HTR-8/SVneo (cell line): Measurements from ENCODE around the gene ME3.
"Not testable (repeated sequence)": the region's sequence is repeated elsewhere in the genome, so short reads cannot be mapped to it uniquely, and the experiment has no call there.

Experiments
- DNase-seq: peaks from one replicate; pipeline ENCODE4 v3.0.0; 2011; ENCODE audit warnings: low spot score, mixed read lengths; ENCODE audit not compliant: insufficient read length
- FAIRE-seq: peaks from 2 replicates; lab custom pipeline; 2011; peaks lifted over from hg19 to GRCh38; lab: Jason Lieb, UNC

Gene ME3

DNA sequence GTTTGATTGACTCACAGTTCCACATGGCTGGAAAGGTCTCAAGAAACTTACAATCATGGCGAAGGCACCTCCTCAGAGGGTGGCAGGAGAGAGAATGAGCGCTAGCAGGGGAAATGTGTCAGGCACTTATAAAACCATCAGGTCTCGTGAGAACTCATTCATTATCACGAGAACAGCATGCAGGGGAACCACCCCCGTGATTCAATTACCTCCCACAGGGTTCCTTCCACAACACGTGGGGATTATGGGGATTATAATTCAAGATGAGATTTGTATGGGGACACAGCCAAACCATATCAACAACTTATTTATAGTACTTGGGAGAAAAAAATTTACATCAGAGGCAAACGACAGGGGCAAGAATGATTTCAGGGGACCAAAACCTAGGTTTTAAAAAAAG is 3.0 kb downstream of the ME3 start:
- FAIRE-seq (no peak), DNase-seq (no peak)

DNA sequence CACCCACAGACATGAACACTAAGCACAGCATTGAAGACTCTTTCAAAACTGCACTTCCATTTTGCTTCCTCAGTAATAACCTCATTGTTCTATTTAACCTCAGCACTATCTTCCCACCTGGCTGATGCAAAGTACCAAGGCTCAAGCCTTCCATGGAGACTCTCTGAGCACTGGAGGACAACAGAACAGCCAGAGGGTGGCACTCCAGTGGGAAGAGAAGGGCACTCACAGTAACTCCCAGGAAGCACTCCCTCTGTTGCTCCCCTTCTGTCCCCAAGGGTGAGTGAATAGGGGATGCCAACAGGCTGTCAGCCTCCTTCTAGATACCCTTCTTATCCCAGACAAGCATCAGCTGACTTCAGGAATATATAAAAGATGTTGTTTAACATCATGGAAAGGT is 3.5 kb downstream of the ME3 start:
- FAIRE-seq (no peak), DNase-seq (no peak)

DNA sequence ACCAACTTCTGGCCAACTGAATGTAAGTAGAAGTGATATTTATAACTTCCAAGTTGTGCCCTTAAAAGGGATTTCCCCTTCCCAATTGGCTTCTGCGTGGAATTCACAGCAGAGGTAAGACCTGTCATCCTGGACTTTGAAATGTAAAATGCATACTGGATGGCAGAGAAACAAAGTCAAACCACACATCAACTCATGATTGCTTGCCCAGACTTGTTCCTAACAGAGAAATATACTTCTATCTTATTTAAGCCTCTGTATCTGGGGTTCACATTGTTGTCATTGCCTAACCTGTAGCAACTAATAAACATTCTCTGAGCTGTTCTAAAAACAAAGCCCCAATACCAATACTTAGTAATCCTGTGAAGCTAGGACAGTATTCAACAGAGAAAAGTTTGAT is 6.2 kb downstream of the ME3 start:
- peak; percentile 9 for FAIRE-seq
- no peak for DNase-seq

GRCh38 chr11:86664930-86665329 is 7.5 kb downstream of the ME3 start:
- FAIRE-seq (peak; percentile 72), DNase-seq (no peak)

- FAIRE-seq (no peak), DNase-seq (no peak)
These were observed 8.7 kb downstream of the ME3 start for GRCh38 chr11:86663761-86664160.

DNA sequence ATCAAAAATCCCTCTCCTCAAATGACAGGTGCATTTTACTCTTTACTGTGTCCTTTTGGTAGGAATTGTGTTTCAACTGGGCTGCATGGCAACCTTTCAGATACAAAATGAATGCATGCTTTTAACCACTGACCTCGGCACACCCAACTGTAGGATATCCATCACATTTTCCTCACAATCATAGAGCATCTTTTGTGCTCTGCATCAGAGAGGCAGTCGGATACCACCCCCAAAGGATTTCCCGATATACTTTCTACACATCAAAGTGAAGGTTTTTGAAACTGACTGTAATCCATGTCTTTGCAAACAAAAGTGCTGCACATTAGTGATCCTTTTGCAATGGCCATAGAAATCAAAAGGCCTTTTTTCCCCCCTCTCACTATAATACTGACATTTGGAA is 9.1 kb downstream of the ME3 start:
- no peak for FAIRE-seq

DNA sequence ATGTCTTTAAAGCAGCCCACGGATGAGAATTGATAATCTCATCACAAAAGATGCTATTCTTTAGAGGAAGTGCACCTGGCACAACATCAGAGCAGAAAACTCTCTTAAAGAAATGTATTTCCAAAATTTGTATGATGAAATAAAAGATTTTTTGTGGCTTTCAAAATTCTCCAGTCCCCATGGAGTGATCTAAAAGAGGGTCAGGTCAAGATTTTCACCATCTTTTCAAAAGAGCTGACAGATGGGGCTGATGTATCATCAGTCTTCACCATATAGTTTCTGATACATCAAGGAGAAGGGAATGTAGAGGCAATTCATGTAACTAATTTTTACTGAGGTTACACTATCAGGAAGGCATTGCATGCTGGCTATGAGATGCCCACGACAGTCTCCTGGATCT is 11.7 kb downstream of the ME3 start:
- FAIRE-seq, result no peak

More for the DNA sequence above, 9.1 kb downstream of the ME3 start:
- no peak for DNase-seq

GRCh38 chr11:86660088-86660487 is 12.3 kb downstream of the ME3 start:
- FAIRE-seq (peak; percentile 74), DNase-seq (no peak)

More for the DNA sequence above, 11.7 kb downstream of the ME3 start:
- no peak for DNase-seq

- DNase-seq, result no peak
- FAIRE-seq, result peak; percentile 9
These were observed 13.9 kb downstream of the ME3 start for GRCh38 chr11:86658534-86658933.

- not testable (repeated sequence) for FAIRE-seq, DNase-seq
These were observed 27.2 kb downstream of the ME3 start for GRCh38 chr11:86645212-86645611.

DNA sequence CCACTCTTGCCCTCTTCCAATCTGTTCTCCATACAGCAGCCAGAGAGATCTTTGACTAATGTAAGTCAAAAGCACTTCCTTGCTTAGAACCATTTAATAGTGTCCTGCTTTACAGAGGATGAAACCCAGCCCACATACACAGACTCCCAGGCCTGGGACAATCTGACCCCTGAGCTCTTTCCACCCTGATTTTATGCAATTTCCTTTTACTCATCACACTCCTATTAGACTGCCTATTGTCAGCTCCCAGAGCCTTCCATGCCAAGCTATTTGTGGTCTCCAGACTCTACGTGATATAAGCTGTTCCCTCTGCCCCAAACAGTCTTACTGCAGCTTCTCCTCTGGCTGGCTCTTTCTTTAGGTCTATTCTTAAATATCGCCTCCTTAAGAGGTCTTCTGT is 28.1 kb downstream of the ME3 start:
- no peak for DNase-seq

DNA sequence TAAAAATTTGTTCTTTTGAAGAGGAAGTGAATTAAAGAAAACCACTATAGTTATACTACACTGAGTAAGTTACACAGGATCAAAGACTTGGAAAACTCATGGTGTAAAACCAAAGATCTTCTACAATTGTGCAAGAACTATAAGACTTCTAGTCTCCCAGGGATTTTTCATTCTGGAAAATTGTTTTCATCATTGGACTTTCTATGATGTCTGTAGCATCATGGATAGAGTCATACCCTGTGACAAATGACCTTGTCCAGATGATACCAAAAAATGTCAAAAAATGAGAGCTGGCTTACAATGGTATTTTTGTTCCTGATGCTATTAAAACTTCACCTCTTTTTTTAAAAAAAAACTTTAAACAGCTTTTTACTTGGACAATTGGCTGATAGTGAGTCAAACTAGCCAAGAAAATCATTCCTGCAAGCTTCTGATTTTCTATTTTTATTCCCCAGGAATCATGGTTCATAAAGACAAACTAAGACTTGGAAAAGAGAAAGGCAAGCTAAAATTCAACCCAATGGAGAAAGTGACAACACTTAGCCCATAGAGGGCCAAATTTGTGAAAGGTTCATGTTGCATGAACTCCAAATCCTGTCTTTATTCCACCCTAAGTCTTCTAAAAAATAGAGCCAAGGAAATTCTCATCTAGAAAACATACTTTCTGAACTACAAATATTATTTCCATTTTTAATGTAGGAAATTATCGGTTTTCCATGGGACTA is 30.7 kb downstream of the ME3 start:
- no peak for FAIRE-seq
- DNase-seq, result no peak

More for the DNA sequence above, 28.1 kb downstream of the ME3 start:
- no peak for FAIRE-seq

DNA sequence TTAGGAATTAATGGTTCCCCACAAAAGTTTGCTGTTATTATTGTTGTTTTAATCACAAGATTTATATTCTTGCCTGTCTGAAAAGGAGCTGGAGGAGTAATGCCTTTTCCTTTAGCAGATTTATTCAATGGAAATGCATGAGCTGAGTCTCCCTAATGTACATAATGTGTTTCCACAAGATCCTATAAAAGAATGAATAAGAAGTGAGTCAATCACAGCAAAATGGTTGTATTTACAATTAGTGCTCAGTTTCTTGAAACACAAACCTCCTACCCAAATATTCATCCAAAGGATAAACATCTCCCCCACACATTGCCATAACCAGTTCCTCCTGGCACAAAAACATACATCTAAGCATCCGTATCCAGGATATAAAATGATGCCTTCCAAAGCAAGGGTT is 33.3 kb downstream of the ME3 start:
- no peak for DNase-seq
- peak; percentile 40 for FAIRE-seq

GRCh38 chr11:86638673-86639072 is 33.7 kb downstream of the ME3 start:
- FAIRE-seq (peak; percentile 69), DNase-seq (no peak)

DNA sequence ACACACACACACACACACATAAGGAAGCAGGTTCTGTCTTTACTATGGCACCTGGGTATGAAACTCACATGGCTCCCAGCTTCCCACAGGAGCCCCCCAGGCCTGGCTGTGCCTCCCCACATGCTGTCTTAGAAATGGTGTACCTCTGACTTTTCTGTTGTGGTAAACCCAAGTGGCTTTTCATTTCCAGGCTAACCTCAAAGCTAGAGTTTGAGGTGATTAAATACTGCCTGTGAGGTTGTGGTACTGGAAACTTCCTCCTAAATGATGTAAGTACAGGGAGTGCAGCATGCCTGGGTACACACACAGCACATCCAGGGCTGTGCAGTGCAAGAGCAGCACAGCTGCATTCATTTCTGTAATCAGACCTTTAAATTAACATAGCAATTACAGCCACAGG is 34.4 kb downstream of the ME3 start:
- FAIRE-seq (peak; percentile 75), DNase-seq (no peak)

GRCh38 chr11:86636275-86636674 is 36.1 kb downstream of the ME3 start:
- DNase-seq (no peak), FAIRE-seq (peak; percentile 79)

DNA sequence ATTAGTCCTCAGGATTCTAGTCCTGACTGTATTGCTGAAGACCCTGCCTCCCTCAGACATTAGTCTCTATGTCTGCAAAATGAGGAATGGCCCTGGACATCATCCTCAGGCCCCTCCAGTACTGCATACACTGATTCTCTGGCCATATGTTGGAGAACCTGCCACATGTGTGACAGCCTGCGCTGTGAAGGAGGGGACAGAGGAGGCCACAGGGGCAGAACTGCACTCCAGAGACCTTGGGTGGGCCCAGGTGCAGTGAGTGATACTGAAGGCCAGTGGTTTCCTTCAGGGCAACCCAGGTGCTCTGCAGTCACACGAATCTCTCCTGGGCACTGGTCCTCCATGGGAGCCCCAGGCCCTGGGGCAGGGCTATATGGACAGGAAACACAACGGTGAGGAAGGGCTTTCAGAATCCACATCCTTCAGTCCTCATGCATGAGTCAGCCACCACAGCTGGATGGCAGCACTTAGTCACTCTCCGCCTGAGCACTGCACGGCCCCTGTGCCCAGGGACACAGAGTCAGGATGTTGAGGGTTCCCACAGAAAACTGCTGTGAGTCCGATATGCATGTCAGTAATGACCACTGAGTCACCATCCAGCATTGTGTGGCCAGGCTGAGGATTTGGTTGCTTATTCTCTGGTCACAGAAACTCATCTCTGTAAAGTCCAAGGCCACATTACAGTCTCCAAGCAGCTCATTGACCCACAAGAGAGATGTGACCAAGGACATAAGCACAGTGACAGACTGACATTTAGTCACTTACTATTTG is 39.7 kb downstream of the ME3 start:
- FAIRE-seq, result peak; percentile 99
- DNase-seq, result peak; percentile 93

DNA sequence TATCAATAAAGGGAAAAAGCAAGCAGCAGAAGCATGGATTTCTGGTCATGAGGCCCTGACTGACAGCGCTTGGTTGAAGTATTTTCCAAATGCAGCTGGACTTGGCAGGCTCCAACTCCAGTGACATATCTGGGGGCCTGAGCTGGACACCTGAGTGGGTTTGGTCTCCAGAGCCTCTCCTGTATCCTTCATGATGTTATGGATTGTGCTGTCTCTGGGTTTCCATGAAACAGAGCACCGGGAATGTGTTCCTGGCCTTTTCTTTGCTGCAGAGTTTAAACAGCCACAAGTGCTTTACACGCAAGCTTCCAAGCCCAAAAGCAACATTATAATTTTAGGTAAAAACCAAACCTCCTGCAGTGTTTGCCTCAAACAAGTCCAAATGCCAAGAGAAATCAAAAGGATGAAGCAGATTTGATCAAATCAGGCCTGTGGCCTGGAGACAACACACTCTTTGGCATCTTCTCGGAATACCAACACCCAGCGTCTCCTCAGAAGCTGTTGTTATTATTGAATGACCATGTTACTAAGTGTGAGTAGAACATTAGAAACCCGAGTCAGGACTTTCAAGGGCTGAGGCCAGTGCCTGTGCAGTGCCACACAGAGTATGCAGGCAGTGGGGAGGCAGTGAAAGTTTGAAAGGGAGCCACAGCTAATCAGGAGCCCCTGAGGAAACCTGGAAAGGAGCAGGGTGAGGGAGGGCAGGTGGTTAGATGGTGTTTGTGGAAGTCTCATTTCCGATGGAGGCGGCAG is 42.0 kb downstream of the ME3 start:
- no peak for FAIRE-seq
- DNase-seq, result no peak

DNA sequence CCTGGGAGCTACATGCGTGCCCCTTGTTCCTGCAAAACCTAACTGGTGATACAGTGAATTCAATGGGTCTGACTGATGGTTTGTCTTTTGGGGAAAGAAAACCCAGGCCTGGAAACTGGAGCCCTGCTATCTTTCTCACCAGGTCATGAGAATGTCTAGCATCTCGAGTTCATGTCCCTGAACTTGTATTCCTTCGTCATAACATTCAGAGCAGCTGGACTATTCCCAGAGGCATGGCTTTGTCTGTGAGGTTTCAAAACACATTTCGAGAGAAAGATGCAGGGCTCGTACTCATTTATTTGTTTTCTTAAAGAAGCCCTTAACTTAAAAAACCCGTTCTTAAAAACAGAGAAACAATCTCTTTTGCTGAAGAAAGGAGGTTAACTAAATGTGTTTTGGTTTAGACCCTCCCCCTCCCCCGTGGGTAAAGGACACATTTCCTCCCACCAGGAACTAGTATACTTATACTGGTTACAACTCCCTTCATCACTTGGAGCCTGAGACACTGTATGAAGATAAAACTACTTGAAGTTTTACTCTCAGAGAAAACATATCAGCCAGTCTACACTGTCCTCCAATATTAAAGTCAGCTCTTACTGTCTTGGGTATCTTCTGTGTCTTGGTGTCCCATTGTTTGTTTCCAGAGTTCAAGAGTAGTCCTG is 43.2 kb downstream of the ME3 start:
- DNase-seq (no peak), FAIRE-seq (no peak)

DNA sequence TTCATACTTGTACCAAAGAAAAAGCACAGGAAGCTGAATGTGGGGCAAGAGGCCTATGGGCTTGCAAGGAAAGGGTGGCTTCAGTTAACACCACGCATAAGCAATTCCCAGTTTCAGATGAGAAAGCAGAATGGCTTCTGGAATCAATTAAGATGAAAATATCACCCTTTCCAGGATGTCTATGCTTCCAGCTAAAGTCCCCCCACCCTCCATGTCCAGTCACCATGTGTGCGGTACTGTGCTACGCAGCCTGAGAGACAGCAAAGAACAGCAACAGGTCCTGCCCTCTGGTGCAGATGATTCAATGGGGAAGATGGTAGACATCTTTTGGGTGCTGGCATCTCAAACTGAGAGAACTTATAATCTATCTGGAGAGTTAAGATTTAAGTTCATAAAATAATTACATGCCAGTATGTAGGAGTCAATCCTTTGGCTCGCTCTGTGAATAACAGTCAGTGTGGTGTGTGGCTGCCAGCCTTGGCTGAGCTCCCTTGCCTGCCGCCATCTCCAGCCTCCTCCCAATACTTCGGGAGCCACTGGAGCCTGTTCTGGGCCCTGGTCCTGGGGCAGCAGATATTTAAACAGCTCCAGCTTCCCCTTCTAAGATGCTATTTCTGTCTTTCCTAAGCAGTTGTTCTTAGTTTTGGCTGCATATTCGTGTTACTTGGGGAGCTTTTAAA is 44.5 kb downstream of the ME3 start:
- no peak for DNase-seq
- FAIRE-seq, result no peak
